ENCODE measurements around the gene TNFSF13B. TPM values are rescaled to one million over a fixed set of nuclear protein-coding genes. Genes with fewer than 3 reads are reported as not detected.

TNFSF13B gene
- total and polyA plus RNA-seq, 2 of the 8 experiments (the other 6 are each of a cell fraction or from before 2014, with no cell fraction given): not detected

DNA sequence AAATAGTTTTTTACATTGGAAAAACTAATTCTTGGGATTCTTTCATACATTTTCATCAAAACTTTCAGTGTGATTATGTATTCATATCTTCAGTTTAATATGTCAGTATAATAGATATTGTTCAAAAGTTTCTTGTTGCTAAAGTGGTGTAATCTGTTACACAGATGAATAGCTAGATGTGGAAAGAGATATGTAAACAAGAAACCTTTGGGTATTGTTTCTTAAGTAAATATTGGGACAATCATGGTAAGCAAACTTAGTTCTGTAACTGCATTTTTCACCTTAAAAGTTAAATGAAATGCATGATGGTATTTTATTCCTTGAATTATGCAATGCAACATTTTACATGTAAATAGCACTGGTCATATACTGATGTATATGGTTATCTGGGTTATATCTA, 39.1 kb upstream of the TNFSF13B start:
- H3K4ac ChIP-seq (replicated peaks; ENCODE audit: insufficient read length, low read depth, low read length): no peak overlapping the region
- DNase-seq (ENCODE audit: low read depth in 1 of 2, low spot score in 2 of 2): no peak
- H4K20me1 ChIP-seq (replicated peaks in 1 of 2; ENCODE audit: control insufficient read depth in 1 of 2, insufficient read depth in 2 of 2, low read length in 2 of 2): peaks cover 0 to 2% of the 10 kb centered on the region in 2 experiments
- H3K27ac ChIP-seq (ENCODE audit: low read depth, low read length): no peak overlapping the region
- H2AK5ac ChIP-seq (ENCODE audit: low read depth, low read length): no peak overlapping the region
- no peaks in the 10 kb centered on the region for H3K79me1 ChIP-seq (ENCODE audit: low read depth, low read length)
- no peak for FAIRE-seq
- peaks cover 0 to 18% of the 10 kb centered on the region in 2 experiments; a peak in 2 of 4 replicates for H3K79me2 ChIP-seq (ENCODE audit: control insufficient read depth in 1 of 2, insufficient read depth in 2 of 2, low read length in 2 of 2)
- H3K27me3 ChIP-seq (replicated peaks in 1 of 4; ENCODE audit: control insufficient read depth in 3 of 4, extremely low read depth in 1 of 4, insufficient read depth in 3 of 4, low read length in 3 of 4): no peaks in the 10 kb centered on the region
- ChIA-PET POLR2A (ENCODE audit: partially characterized antibody) (interaction anchor here (0.7 to 1.5 kb wide), 2 partner anchors 34 to 298 kb away, joined by 3 read pairs; no protein-coding TSS in a partner anchor), CTCF (ENCODE audit: partially characterized antibody) (interaction anchor here (1.1 kb wide), 2 partner anchors 90 to 478 kb away, joined by 3 read pairs; no protein-coding TSS in a partner anchor)
- H3K4me3 ChIP-seq (ENCODE audit: extremely low read depth in 1 of 4, insufficient read depth in 2 of 4, low read depth in 3 of 4, low read length in 4 of 4): no peak overlapping the region
- no peak overlapping the region for H2AFZ ChIP-seq (ENCODE audit: low read length)
- no peak overlapping the region for H3K4me2 ChIP-seq (ENCODE audit: insufficient read depth in 1 of 2, low read depth in 2 of 2, low read length in 2 of 2)
- H3K4me1 ChIP-seq (replicated peaks in 1 of 4; ENCODE audit: control insufficient read depth in 3 of 4, insufficient read depth in 4 of 4, low read length in 3 of 4): no peaks in the 10 kb centered on the region
- no peak overlapping the region for H3K56ac ChIP-seq (replicated peaks; ENCODE audit: insufficient read length, low read depth, low read length)
- H2BK15ac ChIP-seq (ENCODE audit: low read length): no peak overlapping the region
- H3K9me3 ChIP-seq (ENCODE audit: insufficient read depth in 2 of 2, low read depth in 1 of 2, low read length in 1 of 2): no peaks in the 10 kb centered on the region
- no peak overlapping the region for H2BK20ac ChIP-seq (ENCODE audit: low read length)
- no peak overlapping the region for H4K5ac ChIP-seq (ENCODE audit: insufficient read length, low read depth, low read length)
- peaks cover 0 to 7% (median 0%) of the 10 kb centered on the region in 4 experiments; a peak in 3 of 8 replicates for H3K36me3 ChIP-seq (ENCODE audit: control insufficient read depth in 2 of 4, insufficient read depth in 4 of 4, low read length in 3 of 4)
- H2BK12ac ChIP-seq (ENCODE audit: low read depth, low read length): no peak overlapping the region
- no peak overlapping the region for H3K18ac ChIP-seq (ENCODE audit: extremely low read depth, low read length)
- no peak overlapping the region for H3K14ac ChIP-seq (ENCODE audit: insufficient read length)
- no peak overlapping the region for H3K9ac ChIP-seq (replicated peaks in 1 of 4; ENCODE audit: extremely low read depth in 1 of 4, low read depth in 3 of 4, low read length in 3 of 4)
- H4K91ac ChIP-seq (replicated peaks; ENCODE audit: insufficient read length, low read length): no peak overlapping the region
- H2BK5ac ChIP-seq (ENCODE audit: low read depth, low read length): no peak overlapping the region
- H4K8ac ChIP-seq (ENCODE audit: extremely low read depth, insufficient read depth, low read length): no peak overlapping the region
- H3K23ac ChIP-seq (ENCODE audit: insufficient read length): no peak overlapping the region
- TF ChIP-seq TEAD4 (IDR thresholded peaks at IDR 0.05; ENCODE audit: low read depth, low read length) (no peak), CTBP2 (IDR thresholded peaks at IDR 0.05; ENCODE audit: borderline replicate concordance, insufficient read depth, insufficient read length, low read length) (no peak), NRF1 (IDR thresholded peaks at IDR 0.05; ENCODE audit: low read depth, low read length) (no peak), POLR2AphosphoS5 (IDR thresholded peaks at IDR 0.05; ENCODE audit: low read depth, low read length) (no peak), YY1 (IDR thresholded peaks at IDR 0.05; ENCODE audit: low read depth, low read length) (no peak), CREB1 (IDR thresholded peaks at IDR 0.05) (no peak), RAD21 (IDR thresholded peaks at IDR 0.05 in 1 of 2, conservative IDR thresholded peaks at IDR 0.05 in 1 of 2; ENCODE audit: low read depth in 2 of 2, low read length in 2 of 2) (no peak), CBX8 (IDR thresholded peaks at IDR 0.05; ENCODE audit: borderline replicate concordance, low read depth, low read length) (no peak), SUZ12 (IDR thresholded peaks at IDR 0.05; ENCODE audit: low read length) (no peak), KDM1A (IDR thresholded peaks at IDR 0.05; ENCODE audit: borderline replicate concordance, low read length) (no peak), SP1 (IDR thresholded peaks at IDR 0.05; ENCODE audit: low read depth, low read length) (no peak), EGR1 (IDR thresholded peaks at IDR 0.05; ENCODE audit: borderline replicate concordance, low read depth, low read length) (no peak), JUND (IDR thresholded peaks at IDR 0.05; ENCODE audit: low read length) (no peak), ASH2L (IDR thresholded peaks at IDR 0.05; ENCODE audit: low read length) (no peak), RFX5 (IDR thresholded peaks at IDR 0.05; ENCODE audit: borderline replicate concordance, low read depth, low read length) (no peak)
- H3K23me2 ChIP-seq (ENCODE audit: low read depth, low read length): no peaks in the 10 kb centered on the region
- no peak overlapping the region for H2BK120ac ChIP-seq (replicated peaks; ENCODE audit: low read depth, low read length)

Measured in H1 (cell line).